ENCODE data around the gene BCL2L1. TPM values are rescaled to one million over a fixed set of nuclear protein-coding genes. Genes with fewer than 3 reads are reported as not detected.

The BCL2L1 gene
- total RNA-seq, 1 experiment from 2014 or later: 226 TPM

GRCh38 chr20:31712564-31713311, 9.9 kb downstream of the BCL2L1 start (continued):
- peak; percentile 85 for TF ChIP-seq MAX (IDR thresholded peaks at IDR 0.05)
- peak; percentile 94 for TF ChIP-seq SP1 (IDR thresholded peaks at IDR 0.05; ENCODE audit: low read depth)
- no peak for TF ChIP-seq EZH2phosphoT487 (IDR thresholded peaks at IDR 0.05; ENCODE audit: borderline replicate concordance)
- TF ChIP-seq FOSL1 (IDR thresholded peaks at IDR 0.05; ENCODE audit: low read depth): no peak; the same call in 1 of the 2 replicates
- no peak for TF ChIP-seq POLR2A (IDR thresholded peaks at IDR 0.05; ENCODE audit: borderline replicate concordance, extremely low read depth, insufficient read depth, insufficient read length)
- no peak for TF ChIP-seq EGR1 (IDR thresholded peaks at IDR 0.05; ENCODE audit: low read depth)
- peak; percentile 46; the same call in 1 of the 2 replicates for TF ChIP-seq SRF (IDR thresholded peaks at IDR 0.05; ENCODE audit: low read depth)
- no peak for TF ChIP-seq RAD21 (IDR thresholded peaks at IDR 0.05; ENCODE audit: low read depth)
- no peak for TF ChIP-seq ZBTB33 (IDR thresholded peaks at IDR 0.05; ENCODE audit: extremely low read depth, insufficient replicate concordance, low read length)
- TF ChIP-seq CEBPB (IDR thresholded peaks at IDR 0.05; ENCODE audit: low read depth): peak; percentile 62
- no peak for TF ChIP-seq ZNF274 (IDR thresholded peaks at IDR 0.05; ENCODE audit: low read depth, low read length)
- peak; percentile 99 for TF ChIP-seq TCF7L2 (IDR thresholded peaks at IDR 0.05; ENCODE audit: borderline replicate concordance, extremely low read depth, insufficient read depth, insufficient read length)
- TF ChIP-seq ELF1 (IDR thresholded peaks at IDR 0.05; ENCODE audit: borderline replicate concordance, low read depth): no peak; the same call in 1 of the 2 replicates

Measured in HCT116 (cell line).